Ramos (cell line): Measurements from ENCODE around the gene ADGRL3.
"Not testable (repeated sequence)": the region's sequence is repeated elsewhere in the genome, so short reads cannot be mapped to it uniquely, and the experiment has no call there.

Experiments
- in situ Hi-C: fragments of 300-500 bp; cut with MboI; formaldehyde crosslinking; loops from one replicate; pipeline ENCODE4 v1.14.3; 2022; ENCODE audit warnings: low sequenced_read_pairs; ENCODE audit not compliant: unreplicated experiment

The ADGRL3 gene

GRCh38 chr4:61588621-61589402 is 388.7 kb downstream of the ADGRL3 start:
- in situ Hi-C loops, result no loop called here

DNA sequence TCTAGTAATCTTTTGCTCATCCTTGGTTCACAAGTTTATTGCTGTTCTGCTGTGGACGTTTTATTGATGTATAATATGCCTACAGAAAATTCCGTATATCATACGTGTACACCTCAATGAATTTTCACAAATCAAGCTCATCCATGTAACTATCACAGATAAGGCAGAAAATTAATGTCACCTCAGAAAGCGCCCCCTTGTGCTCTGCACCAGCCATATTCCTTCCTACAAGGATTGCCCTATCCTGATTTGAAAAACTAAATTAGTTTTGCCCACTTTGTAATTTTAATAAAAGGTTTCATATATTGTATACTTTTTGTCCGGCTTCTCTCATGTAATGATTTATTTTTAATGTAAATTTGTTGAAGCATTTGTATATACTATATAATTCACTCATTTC is 390.8 kb downstream of the ADGRL3 start:
- in situ Hi-C loops, result no loop called here

- in situ Hi-C loops, result no loop called here
Observed at GRCh38 chr4:61596606-61597340, 396.6 kb downstream of the ADGRL3 start.

DNA sequence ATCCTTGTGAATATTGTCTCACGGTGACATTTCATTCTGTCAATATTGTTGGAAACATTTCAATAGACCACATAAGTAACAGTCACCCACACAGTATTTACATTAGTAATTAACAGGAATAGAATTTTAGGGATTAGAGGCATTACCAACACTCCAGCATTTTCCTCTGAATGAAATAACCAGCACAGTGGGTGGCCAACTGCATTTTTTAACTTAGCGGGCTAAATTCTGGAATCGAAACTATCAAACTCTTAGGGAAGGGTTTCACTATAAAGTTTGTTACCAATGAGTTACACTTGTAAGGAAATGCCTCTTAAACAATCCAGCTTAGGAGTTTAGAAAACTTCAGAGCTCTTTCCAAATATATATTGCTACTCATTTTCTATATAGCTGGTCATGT is 403.0 kb downstream of the ADGRL3 start:
- in situ Hi-C loops, result no loop called here

DNA sequence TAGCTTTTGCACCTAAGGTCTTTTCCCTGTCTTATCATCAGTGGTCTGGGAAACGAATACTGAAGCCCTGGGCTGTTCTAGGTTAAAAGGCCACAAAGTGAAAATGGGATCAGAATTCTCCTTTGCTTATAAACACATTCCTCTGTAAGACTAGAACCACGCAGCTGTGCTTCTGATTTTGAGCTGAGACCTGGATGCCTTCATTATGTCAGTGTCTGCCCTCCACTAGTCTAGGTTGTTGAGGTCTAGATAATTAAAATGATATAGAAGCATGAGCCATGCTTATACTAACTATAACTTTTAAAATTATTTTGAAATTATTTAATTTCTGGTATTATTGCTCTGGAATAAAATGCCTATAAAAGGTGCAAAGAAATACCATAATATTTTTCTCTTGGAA is 403.9 kb downstream of the ADGRL3 start:
- in situ Hi-C loops, result no loop called here

- in situ Hi-C loops, result no loop called here
Observed at GRCh38 chr4:61605984-61606383, 405.9 kb downstream of the ADGRL3 start.

DNA sequence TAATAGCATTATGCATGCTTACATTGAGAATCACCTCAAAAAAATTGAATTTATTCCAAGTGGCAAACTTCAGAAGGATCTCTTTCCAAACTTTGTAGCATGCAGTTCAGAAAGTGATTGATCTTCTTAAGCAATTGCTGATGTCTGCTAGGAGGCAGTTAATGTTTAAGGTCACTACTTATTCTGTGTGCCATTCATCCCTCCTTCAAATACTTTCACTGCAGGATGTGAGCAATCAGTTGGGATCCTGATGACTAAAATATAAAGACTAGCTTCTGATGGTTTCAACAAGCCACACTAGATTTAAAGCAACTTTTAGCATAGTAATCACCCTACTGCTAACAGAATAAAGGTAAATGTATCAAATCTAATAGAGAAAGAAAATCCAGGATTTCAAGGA is 414.1 kb downstream of the ADGRL3 start:
- in situ Hi-C loops, result no loop called here

DNA sequence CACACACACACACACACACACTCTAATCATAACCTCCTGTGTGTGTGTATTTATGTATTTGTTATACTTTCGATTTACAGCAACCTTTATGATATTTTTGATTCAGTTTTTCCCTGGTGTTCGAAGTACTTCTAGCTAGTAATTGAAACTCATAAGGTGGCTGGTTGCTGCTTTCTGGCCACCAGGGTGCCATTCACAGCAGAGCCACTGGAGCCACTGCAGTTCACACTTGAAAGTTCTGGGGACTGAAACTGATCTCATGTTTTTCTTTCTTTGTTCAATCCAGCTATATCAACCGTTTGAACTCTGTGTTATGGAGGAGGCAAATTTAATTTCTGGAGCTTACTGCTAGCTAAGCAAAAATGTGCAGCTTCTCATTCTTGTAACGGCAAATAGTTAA is 419.4 kb downstream of the ADGRL3 start:
- in situ Hi-C loops, result no loop called here

DNA sequence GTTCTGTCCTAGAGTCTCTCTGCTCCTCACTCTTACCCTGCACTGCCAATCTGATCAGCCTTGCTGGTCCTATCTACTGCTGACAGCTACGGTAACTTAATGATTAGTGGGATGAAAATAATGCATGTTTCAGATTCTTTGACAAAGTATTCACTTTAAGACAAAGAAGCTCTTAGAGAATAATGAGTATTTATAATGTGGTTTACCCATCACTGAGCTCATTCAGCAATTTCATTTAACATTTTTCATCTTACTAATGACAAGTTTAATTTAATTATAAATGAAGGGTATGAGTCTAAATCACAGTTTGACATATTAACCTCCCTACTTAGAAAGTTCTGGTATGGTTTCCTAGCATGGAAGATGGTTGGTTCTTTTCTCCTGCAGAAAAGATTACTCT is 428.2 kb downstream of the ADGRL3 start:
- in situ Hi-C loops, result no loop called here

DNA sequence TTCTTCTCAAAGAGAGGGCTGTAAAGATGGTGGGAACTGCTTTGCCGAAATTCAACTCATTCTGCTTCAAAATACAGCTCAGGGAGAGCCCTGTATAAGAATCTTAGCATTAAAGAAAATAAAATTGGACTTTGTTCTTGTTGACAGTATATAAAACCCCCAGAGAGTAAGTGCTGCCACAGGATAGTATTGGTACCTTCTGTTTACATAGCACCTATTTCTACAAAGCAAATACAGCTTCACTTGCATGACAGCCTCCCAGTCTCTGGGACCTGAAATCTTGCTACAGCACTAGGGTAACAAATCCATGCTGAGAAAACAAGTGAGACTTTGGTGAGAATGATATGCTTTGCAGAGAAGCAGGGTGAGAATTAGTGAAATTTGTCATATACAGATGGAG is 428.6 kb downstream of the ADGRL3 start:
- in situ Hi-C loops, result no loop called here

GRCh38 chr4:61630548-61630947 is 430.4 kb downstream of the ADGRL3 start:
- in situ Hi-C loops, result no loop called here

- in situ Hi-C loops, result no loop called here
Observed at GRCh38 chr4:61638591-61638990, 438.5 kb downstream of the ADGRL3 start.

DNA sequence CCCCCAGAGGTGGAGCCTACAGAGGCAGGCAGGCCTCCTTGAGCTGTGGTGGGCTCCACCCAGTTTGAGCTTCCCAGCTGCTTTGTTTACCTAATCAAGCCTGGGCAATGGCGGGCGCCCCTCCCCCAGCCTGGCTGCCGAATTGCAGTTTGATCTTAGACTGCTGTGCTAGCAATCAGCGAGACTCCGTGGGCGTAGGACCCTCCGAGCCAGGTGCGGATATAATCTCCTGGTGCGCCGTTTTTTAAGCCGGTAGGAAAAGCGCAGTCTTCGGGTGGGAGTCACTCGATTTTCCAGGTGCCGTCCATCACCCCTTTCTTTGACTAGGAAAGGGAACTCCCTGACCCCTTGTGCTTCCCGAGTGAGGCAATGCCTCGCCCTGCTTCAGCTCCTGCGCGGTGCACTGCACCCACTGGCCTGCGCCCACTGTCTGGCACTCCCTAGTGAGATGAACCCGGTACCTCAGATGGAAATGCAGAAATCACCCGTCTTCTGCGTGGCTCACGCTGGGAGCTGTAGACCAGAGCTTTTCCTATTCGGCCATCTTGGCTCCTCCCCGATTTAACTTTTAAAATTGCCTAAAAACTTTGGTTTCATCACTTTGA is 446.7 kb downstream of the ADGRL3 start:
- in situ Hi-C loops, result not testable (repeated sequence)

DNA sequence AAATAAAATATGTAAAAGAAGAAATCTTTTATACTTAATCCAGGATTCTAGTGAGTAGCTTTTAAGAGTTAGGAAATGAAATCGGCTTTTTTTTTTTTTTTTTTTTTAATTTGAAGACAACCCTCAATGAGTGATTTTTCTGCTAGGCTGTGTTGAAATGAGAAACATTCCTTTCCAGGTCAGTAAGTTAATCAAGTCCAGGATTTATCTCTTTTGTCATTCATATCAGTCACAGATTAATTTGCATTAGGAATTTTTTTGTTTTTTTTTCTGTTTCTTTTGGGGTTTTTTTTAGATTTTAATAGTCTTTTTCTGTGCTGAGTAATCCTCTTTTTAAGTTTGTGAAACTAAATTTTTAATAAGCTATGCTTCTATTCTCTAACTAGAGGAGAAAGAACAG is 448.1 kb downstream of the ADGRL3 start:
- in situ Hi-C loops, result no loop called here

DNA sequence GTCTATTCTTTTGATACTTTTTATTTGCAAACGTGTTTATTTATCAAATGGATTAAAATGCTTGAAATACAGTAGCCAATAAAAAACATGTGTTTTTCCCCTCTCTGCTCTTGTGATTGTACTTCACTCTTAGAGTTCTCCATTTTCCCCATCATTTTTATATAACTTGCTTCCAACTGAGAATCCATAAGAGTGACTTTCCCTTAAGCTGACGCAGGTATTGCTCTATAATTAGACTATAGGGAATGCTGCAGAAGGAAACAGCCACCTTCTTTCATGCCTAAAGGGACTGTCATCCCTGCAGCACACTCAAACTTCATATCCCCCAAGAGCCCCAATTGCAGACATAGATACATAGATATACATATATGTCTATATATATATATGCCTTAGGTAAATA is 456.9 kb downstream of the ADGRL3 start:
- in situ Hi-C loops, result no loop called here

- in situ Hi-C loops, result no loop called here
Observed at GRCh38 chr4:61661960-61662359, 461.8 kb downstream of the ADGRL3 start.

GRCh38 chr4:61662362-61662761 is 462.2 kb downstream of the ADGRL3 start:
- in situ Hi-C loops, result no loop called here

GRCh38 chr4:61663310-61663709 is 463.2 kb downstream of the ADGRL3 start:
- in situ Hi-C loops, result no loop called here

GRCh38 chr4:61665649-61666048 is 465.5 kb downstream of the ADGRL3 start:
- in situ Hi-C loops, result no loop called here

DNA sequence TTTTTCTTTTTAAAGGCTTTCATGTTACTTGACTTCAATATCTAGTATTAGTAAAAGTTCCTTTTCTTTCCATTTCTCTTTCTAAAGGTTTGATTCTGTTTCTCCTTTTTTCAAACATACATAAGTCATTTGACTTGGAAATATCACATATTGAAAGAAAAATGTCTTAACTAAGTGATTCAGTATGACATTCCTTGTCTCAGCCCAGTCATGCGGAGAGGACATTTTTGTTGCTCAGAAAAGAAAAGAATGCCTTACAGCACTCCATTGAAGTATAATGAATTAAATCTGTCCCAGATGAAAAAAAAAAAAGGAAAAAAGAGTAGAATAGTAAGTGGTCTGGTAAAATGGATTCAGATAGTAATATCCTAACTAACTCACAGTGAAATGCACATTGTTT is 466.1 kb downstream of the ADGRL3 start:
- in situ Hi-C loops, result no loop called here

- in situ Hi-C loops, result no loop called here
Observed at GRCh38 chr4:61671599-61671998, 471.5 kb downstream of the ADGRL3 start.
